PC-9 (cell line): ENCODE data around the gene CRHR2. TPM values are rescaled to one million over a fixed set of nuclear protein-coding genes. Genes with fewer than 3 reads are reported as not detected.

ENCODE experiments used
- BruUV-seq: library from RNA; stranded (reverse); fragments of 400-500 nt; replicated peaks from 2 replicates; lab custom pipeline; 2021; lab: Mats Ljungman, UMichigan
- CTCF ChIA-PET: fragments of 300-600 bp; sonication (Branson Sonifier 250); formaldehyde crosslinking; loops from one replicate; lab custom pipeline; 2022; ENCODE audit warnings: antibody characterized with exemption; lab: Charles Lee
- POLR2A ChIA-PET: fragments of 300-600 bp; sonication (Branson Sonifier 250); formaldehyde crosslinking; loops from one replicate; lab custom pipeline; 2022; ENCODE audit warnings: antibody characterized with exemption; ENCODE audit not compliant: unreplicated experiment; lab: Charles Lee
- DNase-seq, 2 experiments: peaks; one replicate each; pipeline versions ENCODE4 v3.0.0 to v3.0.0-alpha.2; 2015 to 2022; ENCODE audit warnings: mixed read lengths in 1 of 2
- H2AFZ ChIP-seq: fragments of 200-600 bp; sonication (generic); 2 replicates; pipeline ENCODE4 v1.8.1; 2017; ENCODE audit warnings: antibody characterized with exemption
- H3F3A ChIP-seq: fragments of 200-600 bp; sonication (generic); 2 replicates; pipeline ENCODE4 v1.8.1; 2017; ENCODE audit warnings: antibody characterized with exemption, mild to moderate bottlenecking, low read depth; ENCODE audit not compliant: insufficient read depth
- H3K27ac ChIP-seq: fragments of 200-600 bp; sonication (generic); 2 replicates; pipeline ENCODE4 v1.6.1; 2016; ENCODE audit warnings: mixed run types
- H3K27me3 ChIP-seq: fragments of 200-600 bp; sonication (generic); 2 replicates; pipeline ENCODE4 v1.6.1; 2016; ENCODE audit warnings: low read depth, mixed run types; ENCODE audit not compliant: insufficient read depth
- H3K36me3 ChIP-seq: fragments of 200-600 bp; sonication (generic); 2 replicates; pipeline ENCODE4 v1.6.1; 2016; ENCODE audit warnings: low read depth, mixed run types
- H3K4me1 ChIP-seq: fragments of 200-600 bp; sonication (generic); replicated peaks from 2 replicates; pipeline ENCODE4 v1.6.1; 2016; ENCODE audit warnings: mixed run types; ENCODE audit not compliant: insufficient read depth
- H3K4me2 ChIP-seq: fragments of 200-600 bp; sonication (generic); 2 replicates; pipeline ENCODE4 v1.6.1; 2017; ENCODE audit warnings: mixed run types
- H3K4me3 ChIP-seq: fragments of 200-600 bp; sonication (generic); 2 replicates; pipeline ENCODE4 v1.6.1; 2016; ENCODE audit warnings: mixed run types
- H3K79me2 ChIP-seq: fragments of 200-600 bp; sonication (generic); 2 replicates; pipeline ENCODE4 v1.6.1; 2017; ENCODE audit warnings: low read depth, mixed run types
- H3K9me2 ChIP-seq: fragments of 200-600 bp; sonication (generic); 2 replicates; pipeline ENCODE4 v1.8.1; 2017; ENCODE audit warnings: mild to moderate bottlenecking; ENCODE audit not compliant: insufficient read depth
- H3K9me3 ChIP-seq: fragments of 200-600 bp; sonication (generic); 2 replicates; pipeline ENCODE4 v1.8.1; 2016; ENCODE audit warnings: low read depth; ENCODE audit not compliant: insufficient read depth
- H4K20me1 ChIP-seq: fragments of 200-600 bp; sonication (generic); 2 replicates; pipeline ENCODE4 v1.8.1; 2017; ENCODE audit not compliant: insufficient read depth
- EZH2 ChIP-seq: fragments of 200-600 bp; sonication (generic); IDR thresholded peaks from 2 replicates; pipeline ENCODE4 v1.8.0; 2017; ENCODE audit warnings: antibody characterized with exemption, low read depth
- intact Hi-C: fragments of 100-400 bp; cut with micrococcal nuclease; formaldehyde crosslinking; loops from one replicate; pipeline ENCODE4 v1.10.0; 2022; ENCODE audit not compliant: unreplicated experiment
- total RNA-seq: library from RNA; stranded (reverse); gene quantifications from 2 replicates; pipeline ENCODE4 v1.2.3, GENCODE V29; 2021
- TF ChIP-seq, protein P1 (sequence below): fragments of 200-600 bp; sonication (generic); conservative IDR thresholded peaks from 2 replicates; pipeline ENCODE4 v1.6.1; 2017; ENCODE audit warnings: mixed run types, antibody characterized with exemption, mild to moderate bottlenecking, moderate library complexity

Gene CRHR2
- total RNA-seq, 1 experiment from 2014 or later = not detected

GRCh38 chr7:30655096-30655970, 26.9 kb downstream of the CRHR2 start:
- H3K9me2 ChIP-seq = no peaks in the 10 kb centered on the region
- no TSS peak for BruUV-seq
- POLR2A ChIA-PET = no interaction called here
- no peaks in the 10 kb centered on the region for H3K9me3 ChIP-seq
- no peak overlapping the region for H3K27ac ChIP-seq
- H4K20me1 ChIP-seq = no peaks in the 10 kb centered on the region
- intact Hi-C loops = no loop called here
- H3K27me3 ChIP-seq = peaks cover 13% of the 10 kb centered on the region; the same call in 1 of the 2 replicates
- no peaks in the 10 kb centered on the region for H3K36me3 ChIP-seq
- no peak overlapping the region for H3K4me3 ChIP-seq
- no peaks in the 10 kb centered on the region for H3K4me1 ChIP-seq
- no peak overlapping the region for H3K4me2 ChIP-seq
- no peaks in the 10 kb centered on the region for H3K79me2 ChIP-seq
- H3F3A ChIP-seq = no peaks in the 10 kb centered on the region
- no peak overlapping the region for H2AFZ ChIP-seq
- CTCF ChIA-PET = no interaction called here
- TF ChIP-seq, protein P1, sequence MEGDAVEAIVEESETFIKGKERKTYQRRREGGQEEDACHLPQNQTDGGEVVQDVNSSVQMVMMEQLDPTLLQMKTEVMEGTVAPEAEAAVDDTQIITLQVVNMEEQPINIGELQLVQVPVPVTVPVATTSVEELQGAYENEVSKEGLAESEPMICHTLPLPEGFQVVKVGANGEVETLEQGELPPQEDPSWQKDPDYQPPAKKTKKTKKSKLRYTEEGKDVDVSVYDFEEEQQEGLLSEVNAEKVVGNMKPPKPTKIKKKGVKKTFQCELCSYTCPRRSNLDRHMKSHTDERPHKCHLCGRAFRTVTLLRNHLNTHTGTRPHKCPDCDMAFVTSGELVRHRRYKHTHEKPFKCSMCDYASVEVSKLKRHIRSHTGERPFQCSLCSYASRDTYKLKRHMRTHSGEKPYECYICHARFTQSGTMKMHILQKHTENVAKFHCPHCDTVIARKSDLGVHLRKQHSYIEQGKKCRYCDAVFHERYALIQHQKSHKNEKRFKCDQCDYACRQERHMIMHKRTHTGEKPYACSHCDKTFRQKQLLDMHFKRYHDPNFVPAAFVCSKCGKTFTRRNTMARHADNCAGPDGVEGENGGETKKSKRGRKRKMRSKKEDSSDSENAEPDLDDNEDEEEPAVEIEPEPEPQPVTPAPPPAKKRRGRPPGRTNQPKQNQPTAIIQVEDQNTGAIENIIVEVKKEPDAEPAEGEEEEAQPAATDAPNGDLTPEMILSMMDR = no peak
- no peak for TF ChIP-seq EZH2
- no peak for DNase-seq

DNA sequence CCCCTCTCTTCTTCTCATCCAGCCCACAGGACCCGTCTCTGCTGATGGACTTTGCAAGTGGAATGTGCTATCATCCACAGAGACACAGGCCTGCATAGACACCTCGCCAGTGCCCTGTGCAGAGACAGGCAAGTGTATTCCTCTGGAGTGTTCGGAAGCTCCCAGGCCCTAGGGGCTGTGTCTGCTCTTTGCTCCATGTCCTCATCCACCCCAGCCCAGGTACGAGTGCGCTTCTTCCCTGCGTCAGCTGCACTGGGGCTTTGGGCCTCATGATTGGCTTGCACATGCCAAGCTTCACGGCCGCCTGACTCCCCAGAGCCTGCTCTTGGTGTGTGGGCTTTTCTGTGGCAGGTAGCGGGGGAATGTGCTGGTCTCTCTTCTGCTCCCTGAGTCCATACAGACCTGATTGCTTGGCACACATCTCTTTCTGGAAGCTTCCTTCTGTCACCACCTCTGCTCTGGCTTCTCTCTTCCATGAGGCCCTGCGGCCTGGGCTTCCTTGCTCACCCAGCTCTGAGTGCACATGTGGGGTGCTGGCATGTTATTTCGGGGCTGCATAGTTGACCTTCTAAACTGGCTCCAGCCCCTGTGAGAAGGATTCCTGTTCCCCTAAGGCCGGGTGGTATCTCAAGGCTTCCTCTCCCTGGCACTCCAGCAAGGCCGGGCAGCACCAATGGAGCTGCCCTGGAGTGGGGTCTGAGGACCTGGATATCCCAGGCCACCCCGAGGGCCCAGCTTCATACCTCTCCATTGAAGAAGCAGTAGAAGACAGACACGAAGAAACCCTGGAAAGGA, 27.8 kb downstream of the CRHR2 start:
- H3K9me2 ChIP-seq = no peaks in the 10 kb centered on the region
- H3K4me1 ChIP-seq = no peaks in the 10 kb centered on the region
- intact Hi-C loops = no loop called here
- ChIA-PET POLR2A (no interaction called here), CTCF (no interaction called here)
- H3K27ac ChIP-seq = no peak overlapping the region
- H2AFZ ChIP-seq = no peak overlapping the region
- no TSS peak for BruUV-seq
- peaks cover 4% of the 10 kb centered on the region; the same call in 1 of the 2 replicates for H3K27me3 ChIP-seq
- H3K4me3 ChIP-seq = no peak overlapping the region
- H3K79me2 ChIP-seq = no peaks in the 10 kb centered on the region
- no peak for DNase-seq
- no peak overlapping the region for H3K4me2 ChIP-seq
- H4K20me1 ChIP-seq = no peaks in the 10 kb centered on the region
- TF ChIP-seq EZH2 = no peak
- TF ChIP-seq, protein P1 = no peak
- no peaks in the 10 kb centered on the region for H3K9me3 ChIP-seq
- H3F3A ChIP-seq = no peaks in the 10 kb centered on the region
- H3K36me3 ChIP-seq = no peaks in the 10 kb centered on the region

- intact Hi-C loops = no loop called here
- Histone ChIP-seq H3K4me3 (no peak overlapping the region), H3K4me1 (no peaks in the 10 kb centered on the region), H2AFZ (no peak overlapping the region), H3K27me3 (no peaks in the 10 kb centered on the region), H3K36me3 (no peaks in the 10 kb centered on the region), H3F3A (no peaks in the 10 kb centered on the region), H3K27ac (no peak overlapping the region), H3K9me3 (no peaks in the 10 kb centered on the region), H4K20me1 (no peaks in the 10 kb centered on the region), H3K4me2 (no peak overlapping the region), H3K79me2 (no peaks in the 10 kb centered on the region), H3K9me2 (no peaks in the 10 kb centered on the region)
- no peak for DNase-seq
- TF ChIP-seq EZH2 = no peak
- TF ChIP-seq, protein P1 = no peak
- ChIA-PET POLR2A (no interaction called here), CTCF (no interaction called here)
- no TSS peak for BruUV-seq
Observed at GRCh38 chr7:30652698-30653641, 29.3 kb downstream of the CRHR2 start.
